IMR-90 (cell line): ENCODE data around the gene CKAP2L. TPM values are rescaled to one million over a fixed set of nuclear protein-coding genes. Genes with fewer than 3 reads are reported as not detected.

ENCODE experiments used
- ATAC-seq: fragments of 200-7000 bp; cut with Tn5 transposase; 2 replicates; pipeline ENCODE4 v1.9.1; 2020; ENCODE audit warnings: low read depth, mild to moderate bottlenecking, moderate library complexity
- BruUV-seq: library from RNA; stranded (reverse); fragments of 400-500 nt; replicated peaks from 2 replicates; lab custom pipeline; 2021; lab: Mats Ljungman, UMichigan
- CTCF ChIA-PET: fragments of 300-600 bp; formaldehyde crosslinking; extraction: SDS; loops from one replicate; lab custom pipeline; 2021; ENCODE audit warnings: antibody characterized with exemption; lab: Yijun Ruan, JAX
- POLR2A ChIA-PET: fragments of 300-600 bp; sonication (Branson Sonifier 250); formaldehyde crosslinking; loops from one replicate; lab custom pipeline; 2022; ENCODE audit warnings: antibody characterized with exemption; ENCODE audit not compliant: unreplicated experiment; lab: Charles Lee
- DNase-seq: peaks from one replicate; pipeline ENCODE4 v3.0.0; 2013
- H2AFZ ChIP-seq: replicated peaks from 2 replicates; pipeline ENCODE3; 2013; ENCODE audit warnings: low read length, mild to moderate bottlenecking; ENCODE audit not compliant: poor library complexity
- H2AK5ac ChIP-seq: 2 replicates; pipeline ENCODE4 v1.6.1; 2013; ENCODE audit warnings: low read depth, low read length, inconsistent platforms
- H2AK9ac ChIP-seq: replicated peaks from 2 replicates; pipeline ENCODE3; 2013; ENCODE audit warnings: mild to moderate bottlenecking, low read depth, low read length, moderate library complexity; ENCODE audit not compliant: poor library complexity
- H2BK120ac ChIP-seq: 2 replicates; pipeline ENCODE4 v1.6.1; 2013; ENCODE audit warnings: low read depth, low read length, inconsistent platforms
- H2BK15ac ChIP-seq: 3 replicates; pipeline ENCODE4 v1.6.1; 2013; ENCODE audit warnings: low read depth, low read length, inconsistent platforms
- H2BK20ac ChIP-seq: 2 replicates; pipeline ENCODE4 v1.6.1; 2013; ENCODE audit warnings: low read depth, mild to moderate bottlenecking, inconsistent platforms, low read length, moderate library complexity
- H2BK5ac ChIP-seq: 2 replicates; pipeline ENCODE4 v1.6.1; 2013; ENCODE audit warnings: mild to moderate bottlenecking, low read depth, low read length, inconsistent platforms; ENCODE audit not compliant: poor library complexity, severe bottlenecking
- H3K14ac ChIP-seq: replicated peaks from 2 replicates; pipeline ENCODE4 v1.6.1; 2013; ENCODE audit warnings: low read depth, low read length, inconsistent platforms
- H3K18ac ChIP-seq: 2 replicates; pipeline ENCODE4 v1.6.1; 2013; ENCODE audit warnings: low read depth, low read length, control low read depth
- H3K23ac ChIP-seq: 2 replicates; pipeline ENCODE4 v1.6.1; 2013; ENCODE audit warnings: low read depth, low read length, inconsistent platforms
- H3K27ac ChIP-seq: 2 replicates; pipeline ENCODE4 v1.5.1; 2013; ENCODE audit warnings: mild to moderate bottlenecking, control low read depth, low read length; ENCODE audit not compliant: insufficient read depth
- H3K27me3 ChIP-seq: 2 replicates; pipeline ENCODE4 v1.6.1; 2013; ENCODE audit warnings: low read length; ENCODE audit not compliant: control insufficient read depth, insufficient read depth
- H3K36me3 ChIP-seq: 2 replicates; pipeline ENCODE4 v1.6.1; 2013; ENCODE audit warnings: low read length, mixed read lengths; ENCODE audit not compliant: control insufficient read depth, insufficient read depth
- H3K4ac ChIP-seq: 2 replicates; pipeline ENCODE4 v1.6.1; 2013; ENCODE audit warnings: low read depth, low read length, inconsistent platforms
- H3K4me1 ChIP-seq: 2 replicates; pipeline ENCODE4 v1.6.1; 2013; ENCODE audit warnings: low read length, mixed read lengths; ENCODE audit not compliant: control insufficient read depth, insufficient read depth
- H3K4me2 ChIP-seq: 2 replicates; pipeline ENCODE4 v1.6.1; 2013; ENCODE audit warnings: low read depth, mild to moderate bottlenecking, control low read depth, low read length, moderate library complexity
- H3K4me3 ChIP-seq: 2 replicates; pipeline ENCODE4 v1.5.1; 2013; ENCODE audit warnings: low read depth, mild to moderate bottlenecking, control low read depth, low read length, moderate library complexity; ENCODE audit not compliant: insufficient read depth
- H3K56ac ChIP-seq: 2 replicates; pipeline ENCODE4 v1.6.1; 2013; ENCODE audit warnings: low read length, inconsistent platforms; ENCODE audit not compliant: insufficient read depth; ENCODE audit errors: extremely low read depth
- H3K79me1 ChIP-seq, 2 experiments: 2 replicates each; pipeline ENCODE4 v1.6.1; 2013; ENCODE audit warnings: low read length in 2 of 2, inconsistent platforms in 1 of 2, low read depth in 1 of 2
- H3K9ac ChIP-seq: 2 replicates; pipeline ENCODE4 v1.6.1; 2013; ENCODE audit warnings: low read depth, low read length, control low read depth
- H3K9me1 ChIP-seq: 2 replicates; pipeline ENCODE4 v1.6.1; 2013; ENCODE audit warnings: low read length, inconsistent platforms; ENCODE audit not compliant: insufficient read depth
- H3K9me3 ChIP-seq: 2 replicates; pipeline ENCODE4 v1.6.1; 2013; ENCODE audit warnings: low read length; ENCODE audit not compliant: control insufficient read depth, insufficient read depth
- H4K20me1 ChIP-seq: 2 replicates; pipeline ENCODE4 v1.6.1; 2013; ENCODE audit warnings: low read length, inconsistent platforms; ENCODE audit not compliant: insufficient read depth
- H4K5ac ChIP-seq: 2 replicates; pipeline ENCODE4 v1.6.1; 2013; ENCODE audit warnings: mild to moderate bottlenecking, low read depth, low read length, control low read depth
- H4K8ac ChIP-seq, 2 experiments: 2 replicates each; pipeline ENCODE4 v1.6.1; 2013; ENCODE audit warnings: low read depth in 2 of 2, low read length in 2 of 2, control low read depth in 1 of 2, inconsistent platforms in 1 of 2
- H4K91ac ChIP-seq: 2 replicates; pipeline ENCODE4 v1.6.1; 2013; ENCODE audit warnings: low read depth, low read length, inconsistent platforms; ENCODE audit not compliant: insufficient read depth
- CHD1 ChIP-seq: IDR thresholded peaks from 2 replicates; pipeline ENCODE4 v1.6.1; 2012; ENCODE audit warnings: low read depth, low read length, improper control_type of control experiment
- CTCF ChIP-seq: conservative IDR thresholded peaks from 2 replicates; pipeline ENCODE4 v1.5.1; 2012; ENCODE audit warnings: mild to moderate bottlenecking, low read depth, low read length, improper control_type of control experiment
- MAFK ChIP-seq: IDR thresholded peaks from 2 replicates; pipeline ENCODE4 v1.6.1; 2012; ENCODE audit warnings: low read depth, low read length, improper control_type of control experiment
- MXI1 ChIP-seq: IDR thresholded peaks from 2 replicates; pipeline ENCODE4 v1.6.1; 2012; ENCODE audit warnings: low read depth, mild to moderate bottlenecking, low read length, moderate library complexity, borderline replicate concordance
- RAD21 ChIP-seq: IDR thresholded peaks from 2 replicates; pipeline ENCODE4 v1.6.1; 2012; ENCODE audit warnings: low read length, improper control_type of control experiment
- RCOR1 ChIP-seq: IDR thresholded peaks from 2 replicates; pipeline ENCODE4 v1.6.1; 2012; ENCODE audit warnings: mild to moderate bottlenecking, low read length, improper control_type of control experiment; ENCODE audit not compliant: insufficient replicate concordance
- RFX5 ChIP-seq: IDR thresholded peaks from 2 replicates; pipeline ENCODE4 v1.8.0; 2012; ENCODE audit warnings: low read depth, mild to moderate bottlenecking, low read length, moderate library complexity
- SMC3 ChIP-seq: fragments of 150-350 bp; IDR thresholded peaks from 2 replicates; pipeline ENCODE4 v1.6.1; 2016; ENCODE audit warnings: low read depth, mild to moderate bottlenecking, antibody characterized with exemption, low read length, moderate library complexity
- USF2 ChIP-seq: fragments of 150-350 bp; IDR thresholded peaks from 2 replicates; pipeline ENCODE4 v1.6.1; 2017; ENCODE audit warnings: mild to moderate bottlenecking, antibody characterized with exemption, low read length, low read depth
- WGBS, 2 experiments: methylation state at CpG; one replicate each; pipeline versions ENCODE4 v1.1.5 to v1.1.7; 2013; ENCODE audit warnings: missing lambda C conversion rate in 2 of 2; ENCODE audit not compliant: insufficient read length in 1 of 2; ENCODE audit errors: extremely low coverage in 2 of 2; 5-methylcytosine and 5-hydroxymethylcytosine counted together
- dilution Hi-C: fragments of 300-500 bp; cut with HindIII; formaldehyde crosslinking; loops from one replicate; pipeline ENCODE4 v1.14.3; 2018; ENCODE audit warnings: low sequenced_read_pairs; ENCODE audit not compliant: unreplicated experiment
- in situ Hi-C: fragments of 300-500 bp; cut with MboI; formaldehyde crosslinking; loops from 3 replicates; pipeline ENCODE4 v1.14.3; 2019; ENCODE audit warnings: low sequenced_read_pairs, inconsistent platforms, mixed read lengths
- intact Hi-C: fragments of 100-400 bp; cut with micrococcal nuclease; formaldehyde crosslinking; loops from 2 replicates; pipeline ENCODE4 v1.10.0; 2022
- polyA plus RNA-seq, 3 experiments: library from polyadenylated mRNA; depleted of rRNA; stranded (reverse); fragments of >200 nt; gene quantifications; 2 replicates each; pipeline ENCODE4 v1.2.3, GENCODE V29; 2012; ENCODE audit warnings: low replicate concordance in 1 of 3
- total RNA-seq: library from RNA; depleted of rRNA; stranded (reverse); fragments of >200 nt; gene quantifications from 2 replicates; pipeline ENCODE4 v1.2.3, GENCODE V29; 2012
- TF ChIP-seq, protein P1 (sequence below): fragments of 150-350 bp; IDR thresholded peaks from 2 replicates; pipeline ENCODE4 v1.6.1; 2016; ENCODE audit warnings: low read depth, mild to moderate bottlenecking, low read length, moderate library complexity, borderline replicate concordance

The CKAP2L gene
- total and polyA plus RNA-seq, 2 of the 4 experiments (the other 2 are of a cell fraction): 6.4 to 9.9 TPM

DNA sequence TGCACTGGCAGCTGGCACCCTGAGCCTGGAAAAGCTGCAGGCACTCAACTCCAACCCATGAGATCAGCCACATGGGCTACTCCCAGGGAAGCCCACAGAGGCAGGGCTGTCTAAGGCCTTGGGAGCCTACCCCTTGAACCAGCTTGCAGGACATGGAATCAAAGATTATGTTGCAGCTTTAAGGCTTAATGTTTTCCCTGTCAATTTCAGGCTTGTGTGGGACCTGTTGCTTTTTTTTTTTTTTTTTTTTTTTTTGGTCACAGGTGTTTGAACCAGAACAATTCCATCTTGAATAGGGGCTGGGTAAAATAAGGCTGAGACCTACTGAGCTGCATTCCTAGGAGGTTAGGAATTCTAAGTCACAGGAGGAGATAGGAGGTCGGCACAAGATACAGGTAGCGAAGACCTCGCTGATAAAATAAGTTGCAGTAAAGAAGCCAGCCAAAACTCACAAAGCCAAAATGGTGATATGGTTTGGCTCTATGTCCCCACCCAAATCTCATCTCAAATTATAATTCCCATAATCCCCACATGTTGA is 27.4 kb upstream of the CKAP2L start:
- Histone ChIP-seq H4K91ac (no peak overlapping the region), H3K18ac (no peak overlapping the region), H2BK15ac (no peak overlapping the region), H3K4me1 (peaks cover 5% of the 10 kb centered on the region; the same call in 1 of the 2 replicates), H2AK5ac (no peak overlapping the region), H3K27me3 (no peaks in the 10 kb centered on the region), H4K20me1 (no peaks in the 10 kb centered on the region), H2AFZ (no peak overlapping the region), H3K9ac (no peak overlapping the region), H2BK5ac (no peak overlapping the region), H2BK20ac (no peak overlapping the region), H3K23ac (no peak overlapping the region), H3K9me1 (peaks cover 8% of the 10 kb centered on the region), H3K4ac (no peak overlapping the region), H4K8ac (no peak overlapping the region), H4K5ac (no peak overlapping the region), H3K79me1 (0 out of 4 replicates have a peak, but pooled peaks cover 0 to 3% of the 10 kb centered on the region in 2 experiments), H2BK120ac (no peak overlapping the region), H3K4me2 (no peak overlapping the region), H3K9me3 (peaks cover 6% of the 10 kb centered on the region), H3K14ac (no peak overlapping the region), H3K27ac (no peak overlapping the region), H3K4me3 (no peak overlapping the region), H2AK9ac (no peak overlapping the region), H3K36me3 (no peaks in the 10 kb centered on the region), H3K56ac (no peak overlapping the region)
- intact Hi-C loops: no loop called here
- TF ChIP-seq CTCF (no peak), RFX5 (no peak), RCOR1 (no peak), CHD1 (no peak), USF2 (no peak), SMC3 (no peak), MAFK (no peak), MXI1 (no peak), RAD21 (no peak)
- TF ChIP-seq, protein P1, sequence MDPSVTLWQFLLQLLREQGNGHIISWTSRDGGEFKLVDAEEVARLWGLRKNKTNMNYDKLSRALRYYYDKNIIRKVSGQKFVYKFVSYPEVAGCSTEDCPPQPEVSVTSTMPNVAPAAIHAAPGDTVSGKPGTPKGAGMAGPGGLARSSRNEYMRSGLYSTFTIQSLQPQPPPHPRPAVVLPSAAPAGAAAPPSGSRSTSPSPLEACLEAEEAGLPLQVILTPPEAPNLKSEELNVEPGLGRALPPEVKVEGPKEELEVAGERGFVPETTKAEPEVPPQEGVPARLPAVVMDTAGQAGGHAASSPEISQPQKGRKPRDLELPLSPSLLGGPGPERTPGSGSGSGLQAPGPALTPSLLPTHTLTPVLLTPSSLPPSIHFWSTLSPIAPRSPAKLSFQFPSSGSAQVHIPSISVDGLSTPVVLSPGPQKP: no peak
- no TSS peak for BruUV-seq
- no CpG with 5 or more reads among the region's 3 CpGs for WGBS, 2 experiments
- in situ Hi-C loops: no loop called here
- ATAC-seq (no peak), DNase-seq (no peak)
- ChIA-PET CTCF (no interaction called here), POLR2A (no interaction called here)
- dilution Hi-C loops: no loop called here
